GM19452 (cell line): ENCODE results near the gene ZDHHC1.
"Not testable (repeated sequence)": the region's sequence is repeated elsewhere in the genome, so short reads cannot be mapped to it uniquely, and the experiment has no call there.

Source experiments
- ATAC-seq: cut with Tn5 transposase; IDR thresholded peaks from one replicate; pipeline ENCODE4 v1.9.1; 2021; ENCODE audit not compliant: unreplicated experiment

Gene ZDHHC1

DNA sequence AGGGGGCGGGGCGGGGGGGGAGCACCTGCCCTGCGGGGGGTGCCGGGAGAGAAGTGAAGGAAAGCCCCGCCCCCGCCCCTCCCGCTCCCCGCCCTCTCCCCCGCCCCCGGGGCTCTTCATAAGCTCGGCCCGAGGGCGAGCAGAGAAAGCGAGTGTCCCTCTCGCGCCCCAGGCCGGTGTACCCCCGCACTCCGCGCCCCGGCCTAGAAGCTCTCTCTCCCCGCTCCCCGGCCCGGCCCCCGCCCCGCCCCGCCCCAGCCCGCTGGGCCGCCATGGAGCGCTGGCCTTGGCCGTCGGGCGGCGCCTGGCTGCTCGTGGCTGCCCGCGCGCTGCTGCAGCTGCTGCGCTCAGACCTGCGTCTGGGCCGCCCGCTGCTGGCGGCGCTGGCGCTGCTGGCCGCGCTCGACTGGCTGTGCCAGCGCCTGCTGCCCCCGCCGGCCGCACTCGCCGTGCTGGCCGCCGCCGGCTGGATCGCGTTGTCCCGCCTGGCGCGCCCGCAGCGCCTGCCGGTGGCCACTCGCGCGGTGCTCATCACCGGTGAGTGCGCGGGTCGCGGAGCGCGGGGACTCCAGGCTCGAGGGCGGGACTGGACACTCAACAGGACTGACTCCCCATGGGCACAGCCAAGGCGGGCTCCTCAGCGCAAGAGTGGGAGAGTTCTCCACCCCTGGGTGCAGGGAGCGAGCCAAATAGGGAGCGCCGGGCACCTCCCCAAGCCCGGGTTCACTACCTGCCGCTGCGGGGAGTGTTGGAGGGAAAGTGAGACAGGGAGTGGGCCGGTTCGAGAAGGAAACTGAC is 14.9 kb upstream of the ZDHHC1 start, which contains the start of gene HSD11B2:
HSD11B2 (plus strand) TSS at position 145 of the 798 bp plus-strand sequence; CDS start at position 273, 128 bp downstream.
- ATAC-seq, result no peak

- ATAC-seq, result no peak
Observed at GRCh38 chr16:67430504-67430976, 14.3 kb upstream of the ZDHHC1 start.

GRCh38 chr16:67429799-67430503 is 13.7 kb upstream of the ZDHHC1 start:
- no peak for ATAC-seq

DNA sequence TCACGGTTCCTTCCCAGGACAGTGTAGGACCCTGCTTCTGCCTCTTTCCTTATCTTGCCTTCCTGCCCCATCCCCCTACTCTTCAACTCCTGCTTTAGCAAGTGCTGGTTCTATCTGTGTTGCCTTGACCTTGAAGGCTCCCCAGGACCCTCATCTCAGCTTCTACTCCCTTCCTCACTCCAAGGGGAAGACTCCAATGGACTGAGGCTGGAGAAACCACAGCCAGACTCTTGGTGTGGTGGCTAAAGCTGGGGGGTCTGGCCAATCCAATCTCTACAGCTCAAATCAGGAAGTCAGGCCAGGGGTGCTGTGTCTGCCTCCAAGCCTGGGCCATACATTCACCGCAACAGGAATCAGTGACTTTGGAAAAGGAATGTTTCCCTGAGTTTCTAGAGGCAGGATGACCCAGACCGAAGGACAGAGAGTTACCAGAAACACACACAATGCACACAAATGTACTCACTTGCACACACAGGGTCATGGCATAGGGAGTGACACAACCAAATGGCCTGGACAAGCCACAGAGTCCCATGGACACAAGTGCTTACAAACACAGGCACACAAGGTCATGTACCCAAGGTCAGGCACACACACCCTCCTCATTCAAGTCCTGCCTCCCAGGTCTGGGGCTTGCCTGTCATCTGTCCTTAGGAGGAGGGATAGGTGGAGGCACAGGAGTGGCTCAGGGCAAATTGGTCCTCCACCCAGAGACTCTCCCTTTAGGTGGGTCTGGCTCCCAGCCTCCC is 12.9 kb upstream of the ZDHHC1 start:
- no peak for ATAC-seq

- ATAC-seq, result no peak
Observed at GRCh38 chr16:67428146-67428731, 12.0 kb upstream of the ZDHHC1 start.

DNA sequence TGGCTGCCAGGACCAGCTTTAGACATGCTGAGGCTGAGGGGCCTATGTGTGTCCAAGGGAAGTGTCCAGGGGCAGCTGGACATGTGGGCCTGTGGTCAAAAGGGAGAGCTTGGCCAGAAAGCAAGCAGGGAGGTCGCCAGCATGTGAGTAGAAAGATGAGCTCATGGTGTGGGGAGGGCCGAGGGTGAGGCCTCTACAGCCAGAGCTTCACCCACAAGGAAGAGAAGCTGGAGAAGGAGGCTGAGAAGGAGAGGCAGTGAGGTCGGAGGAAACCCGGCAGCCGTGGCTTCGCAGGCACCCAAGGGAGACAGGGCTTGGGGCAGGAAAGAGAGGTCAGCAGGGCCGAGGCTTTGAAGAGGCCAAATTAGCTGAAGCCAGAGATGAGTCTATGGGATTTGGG is 10.7 kb upstream of the ZDHHC1 start:
- ATAC-seq, result no peak

DNA sequence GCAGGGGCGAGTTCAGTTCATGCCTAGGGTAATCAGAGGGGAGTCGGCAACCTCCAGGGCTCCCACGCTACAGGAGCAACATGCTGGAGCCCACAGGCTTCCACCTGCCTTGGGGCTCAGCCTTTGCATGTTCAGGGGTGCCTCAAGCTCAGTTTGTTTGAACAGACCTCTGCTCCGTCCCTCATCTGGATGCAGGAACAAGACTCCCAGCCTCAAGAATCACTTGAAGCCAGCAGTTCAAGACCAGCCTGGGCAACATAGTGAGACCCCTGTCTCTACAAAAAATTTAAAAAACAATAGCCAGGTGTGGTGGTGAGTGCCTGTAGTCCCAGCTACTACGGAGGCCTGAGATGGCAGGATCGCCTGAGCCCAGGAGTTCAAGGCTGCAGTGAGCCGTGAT is 9.7 kb upstream of the ZDHHC1 start:
- no peak for ATAC-seq

DNA sequence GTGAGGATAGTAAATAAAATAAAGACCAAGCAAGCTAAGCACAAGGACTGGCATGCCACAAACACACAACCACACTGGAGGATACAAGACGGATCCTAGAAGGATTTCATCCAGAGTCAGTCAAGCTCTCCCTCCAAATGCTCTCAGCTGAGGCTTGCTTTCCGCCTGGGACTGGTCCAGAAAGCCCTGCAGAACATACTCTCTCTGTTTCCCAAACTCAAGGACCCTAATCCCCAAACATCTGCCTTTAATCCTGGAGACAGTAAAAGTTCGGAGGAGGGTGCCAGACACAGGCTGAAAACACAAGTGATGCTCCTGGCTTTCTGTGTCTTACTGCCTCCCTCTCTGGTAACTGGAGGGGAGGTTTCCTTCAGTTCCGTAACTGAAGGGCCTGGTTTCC is 9.3 kb upstream of the ZDHHC1 start:
- no peak for ATAC-seq

- no peak for ATAC-seq
Observed at GRCh38 chr16:67425061-67425460, 8.8 kb upstream of the ZDHHC1 start.

DNA sequence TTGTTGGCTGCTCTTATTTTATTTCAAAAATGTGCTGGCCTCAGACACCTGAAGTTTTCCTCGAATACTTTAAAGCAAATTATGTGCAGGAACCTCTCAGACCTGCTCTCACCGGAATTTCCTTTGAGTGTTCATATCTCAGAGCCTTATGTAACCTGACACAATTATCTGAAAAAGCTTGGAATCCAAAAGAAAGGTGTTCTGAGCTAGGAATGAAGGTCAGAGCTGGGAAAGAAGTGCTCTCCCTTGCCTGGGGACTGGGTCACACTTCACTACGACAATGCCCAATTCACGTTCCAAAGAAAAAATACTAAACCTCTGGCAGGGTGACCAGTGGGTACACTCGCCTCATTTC is 8.0 kb upstream of the ZDHHC1 start:
- ATAC-seq, result no peak

- no peak for ATAC-seq
Observed at GRCh38 chr16:67423611-67424260, 7.5 kb upstream of the ZDHHC1 start.

DNA sequence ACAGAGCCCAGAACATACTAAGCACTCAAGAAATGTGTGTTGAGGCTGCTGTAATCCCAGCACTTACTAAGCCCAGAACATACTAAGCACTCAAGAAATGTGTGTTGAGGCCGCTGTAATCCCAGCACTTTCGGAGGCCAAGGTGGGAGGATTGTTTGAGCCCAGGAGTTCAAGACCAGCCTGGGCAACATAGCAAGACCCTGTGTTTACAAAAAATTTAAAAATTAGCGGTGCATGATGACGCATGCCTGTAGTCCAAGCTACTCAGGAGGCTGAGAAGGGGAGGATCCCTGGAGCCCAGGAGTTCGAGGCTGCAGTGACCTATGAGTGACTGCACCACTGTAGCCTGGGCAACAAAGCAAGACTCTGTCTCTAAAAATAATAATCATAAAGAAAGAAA is 6.7 kb upstream of the ZDHHC1 start:
- ATAC-seq, result no peak

DNA sequence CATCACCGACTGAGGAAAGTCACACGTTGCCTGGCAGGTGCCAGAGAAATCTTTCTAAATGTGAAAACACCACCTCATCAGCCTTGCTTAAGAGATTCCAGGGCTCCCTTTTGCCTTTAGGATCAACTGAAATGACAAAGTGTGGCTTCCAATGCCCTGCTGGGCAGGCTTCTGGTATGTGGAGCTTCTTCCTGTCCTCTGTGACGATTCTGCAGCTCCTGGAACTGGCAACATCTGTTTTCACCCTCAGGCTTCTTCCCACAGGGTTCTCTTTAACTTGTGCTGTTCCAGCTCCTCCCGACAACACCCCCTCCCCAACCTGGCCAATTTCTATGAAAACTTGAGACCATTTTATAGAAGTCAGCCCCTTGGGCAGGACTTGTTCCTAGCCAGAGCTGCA is 4.8 kb upstream of the ZDHHC1 start:
- ATAC-seq, result no peak

- ATAC-seq, result no peak
Observed at GRCh38 chr16:67419931-67420330, 3.7 kb upstream of the ZDHHC1 start.

GRCh38 chr16:67419502-67419901 is 3.2 kb upstream of the ZDHHC1 start:
- no peak for ATAC-seq

DNA sequence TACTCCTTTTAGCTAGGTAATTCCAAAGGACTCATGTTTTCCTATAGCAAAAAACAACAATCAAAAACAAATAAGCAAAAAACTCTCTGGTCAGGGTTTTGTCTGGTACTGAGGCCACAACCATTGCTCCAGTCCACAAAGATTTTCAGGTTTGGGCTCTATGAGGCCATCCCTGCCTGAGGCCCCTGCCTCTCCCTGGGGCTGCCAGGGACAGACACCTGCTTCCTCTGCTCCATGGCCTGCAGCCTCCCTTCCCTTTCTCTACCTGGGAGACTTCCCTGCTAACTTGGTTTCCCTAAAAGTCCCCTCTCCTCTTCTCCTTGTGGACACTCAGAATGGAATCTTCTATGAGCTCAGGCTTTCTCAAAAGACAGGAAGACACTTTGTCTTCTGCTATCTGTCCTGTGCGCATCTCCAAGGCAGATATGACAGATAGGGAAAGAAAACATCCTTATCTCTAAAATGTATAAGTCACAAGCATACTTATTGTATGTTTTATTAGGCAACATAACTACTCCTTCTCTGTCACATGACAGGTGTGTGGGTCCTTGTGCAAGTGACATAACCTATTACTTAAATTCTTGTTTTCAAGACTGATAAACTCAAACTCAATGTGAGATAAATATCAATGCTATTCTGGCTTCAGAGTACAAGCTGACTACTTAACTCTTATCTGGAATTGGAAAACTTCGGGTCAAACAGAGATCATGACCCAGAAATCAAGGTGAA is 1.2 kb upstream of the ZDHHC1 start:
- ATAC-seq, result no peak

- ATAC-seq, result not testable (repeated sequence)
Observed at GRCh38 chr16:67415421-67415820, 856 bp downstream of the ZDHHC1 start.

DNA sequence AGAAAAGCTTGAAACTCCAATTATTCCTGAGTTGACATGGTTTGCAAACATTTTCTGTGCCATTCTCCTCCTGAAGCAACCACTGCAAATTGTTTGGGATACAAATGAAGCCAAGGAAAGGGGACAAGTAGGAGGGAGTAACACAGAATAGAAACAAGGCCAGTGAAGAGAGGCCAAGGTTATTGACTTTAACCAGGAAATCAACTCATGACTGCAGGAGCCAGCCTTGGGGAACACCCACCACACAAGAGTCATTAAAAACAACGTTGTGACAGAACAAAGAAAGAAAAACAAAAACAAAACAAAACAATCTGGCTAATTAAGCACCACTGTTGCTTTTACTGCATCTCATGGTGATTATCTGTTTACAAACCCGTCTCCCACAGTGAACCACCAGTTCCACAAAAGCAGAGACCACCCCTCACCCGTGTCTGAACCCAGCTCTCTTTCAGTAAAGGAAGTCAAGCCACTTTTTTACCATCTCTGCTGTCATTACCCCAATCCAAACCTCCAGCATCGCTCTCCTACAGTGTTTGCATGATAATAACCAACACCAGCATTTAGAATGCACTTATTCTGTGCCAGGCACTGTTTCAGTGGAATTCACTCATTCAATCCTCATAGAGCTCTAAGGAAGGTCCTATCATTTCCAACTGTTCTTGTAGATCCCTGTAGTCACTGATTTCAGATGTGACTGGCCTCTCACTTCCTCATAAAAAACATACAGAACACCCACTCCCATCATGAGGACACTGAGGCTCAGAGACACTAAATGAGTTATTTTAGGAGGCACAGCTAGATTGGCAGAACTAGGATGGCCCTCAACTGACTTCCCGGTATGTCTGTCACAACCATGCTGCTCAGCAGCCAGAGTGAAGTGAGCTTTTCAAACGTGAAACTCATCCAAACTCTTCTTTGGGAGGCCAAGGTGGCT is 2.0 kb downstream of the ZDHHC1 start:
- no peak for ATAC-seq

DNA sequence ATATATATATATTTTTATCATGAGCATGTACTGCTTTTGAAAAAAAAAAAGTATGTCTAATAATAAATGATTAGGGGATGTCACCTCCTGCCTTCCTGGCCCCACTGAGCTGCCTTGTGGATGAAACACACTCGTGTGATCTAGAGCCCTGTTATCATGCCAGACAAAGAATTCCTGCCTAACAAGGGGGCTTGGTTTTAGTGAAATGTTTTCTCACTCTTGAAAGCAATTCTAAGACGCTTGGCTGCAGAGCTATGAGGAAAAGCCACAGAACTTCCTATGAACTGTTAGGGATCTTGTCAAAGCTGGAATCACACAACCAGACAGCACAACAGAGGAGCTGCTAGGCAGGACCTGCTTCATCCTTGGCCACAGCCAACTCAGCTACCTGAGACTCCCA is 4.0 kb downstream of the ZDHHC1 start:
- no peak for ATAC-seq
